C4-2B (cell line): ENCODE data around the gene AP3M1.

Experiments
- H3K27ac ChIP-seq: fragments of 450-650 bp; 2 replicates; pipeline ENCODE4 v1.5.1; 2017
- ZFX ChIP-seq: fragments of 450-650 bp; IDR thresholded peaks from 2 replicates; pipeline ENCODE4 v1.6.1; 2017
- TF ChIP-seq, protein P1 (sequence below): fragments of 450-650 bp; conservative IDR thresholded peaks from 2 replicates; pipeline ENCODE4 v1.5.1; 2017; ENCODE audit warnings: mild to moderate bottlenecking

Gene AP3M1

DNA sequence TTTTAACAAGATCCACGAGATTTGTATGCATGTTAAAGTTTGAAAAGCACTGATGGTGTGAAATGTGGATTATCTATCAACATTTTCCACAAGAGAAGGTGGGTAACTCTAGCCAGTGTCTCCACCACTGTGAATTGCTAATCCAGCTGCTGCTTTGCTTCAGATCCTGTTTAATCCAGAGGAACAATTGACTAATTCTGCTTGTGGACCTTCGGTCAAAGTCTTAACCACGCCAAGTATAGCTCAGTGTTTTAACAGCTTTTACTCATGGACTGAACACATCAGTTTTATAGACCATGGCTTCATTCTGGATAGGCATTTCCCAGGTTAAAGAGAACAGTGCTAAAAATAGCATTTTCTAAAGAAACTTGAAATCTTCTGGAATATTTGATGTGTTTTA, 23.9 kb upstream of the AP3M1 start:
- TF ChIP-seq, protein P1, sequence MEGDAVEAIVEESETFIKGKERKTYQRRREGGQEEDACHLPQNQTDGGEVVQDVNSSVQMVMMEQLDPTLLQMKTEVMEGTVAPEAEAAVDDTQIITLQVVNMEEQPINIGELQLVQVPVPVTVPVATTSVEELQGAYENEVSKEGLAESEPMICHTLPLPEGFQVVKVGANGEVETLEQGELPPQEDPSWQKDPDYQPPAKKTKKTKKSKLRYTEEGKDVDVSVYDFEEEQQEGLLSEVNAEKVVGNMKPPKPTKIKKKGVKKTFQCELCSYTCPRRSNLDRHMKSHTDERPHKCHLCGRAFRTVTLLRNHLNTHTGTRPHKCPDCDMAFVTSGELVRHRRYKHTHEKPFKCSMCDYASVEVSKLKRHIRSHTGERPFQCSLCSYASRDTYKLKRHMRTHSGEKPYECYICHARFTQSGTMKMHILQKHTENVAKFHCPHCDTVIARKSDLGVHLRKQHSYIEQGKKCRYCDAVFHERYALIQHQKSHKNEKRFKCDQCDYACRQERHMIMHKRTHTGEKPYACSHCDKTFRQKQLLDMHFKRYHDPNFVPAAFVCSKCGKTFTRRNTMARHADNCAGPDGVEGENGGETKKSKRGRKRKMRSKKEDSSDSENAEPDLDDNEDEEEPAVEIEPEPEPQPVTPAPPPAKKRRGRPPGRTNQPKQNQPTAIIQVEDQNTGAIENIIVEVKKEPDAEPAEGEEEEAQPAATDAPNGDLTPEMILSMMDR: no peak
- TF ChIP-seq ZFX: no peak
- H3K27ac ChIP-seq: no peak overlapping the region

DNA sequence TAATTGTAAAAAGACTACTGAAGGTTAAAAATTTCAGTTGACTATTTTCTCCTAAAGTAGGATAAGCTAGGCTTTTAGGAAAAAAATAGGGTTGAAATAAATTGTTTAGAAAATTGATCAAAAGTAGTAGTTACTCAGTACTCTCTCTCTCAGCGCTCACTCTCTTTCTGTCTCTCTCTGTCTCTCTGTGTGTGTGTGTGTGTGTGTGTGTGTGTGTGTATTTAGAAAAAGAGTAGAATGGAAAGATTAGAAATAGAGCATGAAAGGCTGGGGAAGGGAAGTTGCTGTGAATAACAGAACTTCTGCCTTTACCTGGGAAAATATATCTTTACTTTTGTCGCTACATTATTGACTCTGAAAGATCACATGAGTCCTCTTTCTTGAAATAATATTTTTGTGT, 21.0 kb upstream of the AP3M1 start:
- no peak overlapping the region for H3K27ac ChIP-seq
- TF ChIP-seq, protein P1: no peak
- no peak for TF ChIP-seq ZFX

DNA sequence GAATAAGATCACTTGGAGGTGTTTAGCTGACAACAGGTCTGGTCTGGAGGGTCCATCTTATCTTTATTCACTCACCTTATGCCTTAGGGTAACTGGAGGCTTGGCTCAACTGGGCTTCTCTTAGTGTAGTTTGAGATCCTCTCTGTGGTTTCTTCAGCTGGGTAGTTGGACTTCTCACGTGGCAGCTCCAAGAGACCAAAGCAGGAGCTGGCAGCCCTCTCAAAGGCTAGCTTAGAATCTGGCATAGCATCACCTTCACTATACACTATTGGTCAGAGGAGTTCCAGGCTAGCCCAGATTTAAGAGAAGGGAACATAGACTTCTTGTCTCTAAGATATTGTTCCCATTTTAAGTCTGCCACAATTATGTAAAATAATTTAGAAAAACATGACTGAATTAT, 16.8 kb upstream of the AP3M1 start:
- no peak overlapping the region for H3K27ac ChIP-seq

DNA sequence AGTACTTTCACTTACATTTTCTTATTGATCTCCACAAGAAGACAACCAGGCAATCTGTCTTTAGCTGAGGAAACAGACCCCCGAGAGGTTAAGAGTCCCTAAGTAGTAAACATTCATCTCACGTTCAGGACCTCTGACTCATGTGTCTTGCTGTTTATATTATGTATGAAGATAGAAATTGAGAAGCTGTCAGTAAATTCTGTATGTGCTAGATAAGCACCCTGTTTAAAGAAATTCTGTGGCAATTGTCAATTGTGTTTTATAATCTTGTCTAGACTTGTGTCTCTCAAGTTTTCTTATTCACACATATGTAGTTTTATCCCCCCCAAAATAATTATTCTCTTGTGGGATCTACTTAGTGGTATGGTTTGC, 14.9 kb upstream of the AP3M1 start:
- TF ChIP-seq, protein P1: no peak
- TF ChIP-seq ZFX: no peak

More for the DNA sequence above, 16.8 kb upstream of the AP3M1 start:
- no peak for TF ChIP-seq ZFX
- TF ChIP-seq, protein P1: no peak

DNA sequence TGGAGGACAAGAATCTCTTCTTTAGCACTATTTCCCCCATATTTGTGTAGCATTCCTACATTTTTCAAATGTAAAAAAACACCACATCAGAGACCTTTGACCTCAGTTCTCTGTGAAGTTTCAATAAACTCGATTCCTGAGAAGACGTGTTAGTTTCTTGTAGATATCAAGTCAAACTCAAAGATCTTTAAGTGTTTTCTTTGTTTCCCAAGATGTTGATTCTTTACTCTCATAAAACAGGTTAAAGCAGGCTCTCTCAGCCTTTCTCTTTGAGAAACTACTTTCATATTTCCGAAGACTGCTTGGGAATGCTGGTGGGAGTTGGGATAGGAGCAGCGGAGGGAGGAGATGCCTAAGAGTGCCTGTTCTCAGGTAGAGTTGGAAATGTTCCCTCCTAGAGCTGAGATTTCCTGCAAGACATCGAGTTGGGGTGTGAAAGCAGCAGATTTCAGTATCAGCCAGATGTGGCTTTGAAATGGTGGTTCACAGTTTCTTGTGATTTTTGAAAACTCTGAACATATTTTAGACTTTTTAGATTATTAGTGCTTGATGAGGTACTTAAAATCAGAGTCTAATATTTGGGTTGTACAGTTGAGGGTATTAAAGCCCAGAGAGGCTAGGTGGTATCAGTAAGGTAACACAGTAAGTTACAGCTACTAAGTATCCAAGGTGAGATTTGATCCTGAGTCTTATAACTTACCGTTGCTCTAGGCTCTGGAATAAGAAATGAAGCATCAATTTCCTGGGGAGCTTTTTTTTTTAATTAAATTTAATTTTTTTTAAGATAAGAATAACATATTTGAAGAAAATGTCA, 14.3 kb upstream of the AP3M1 start:
- TF ChIP-seq, protein P1: no peak
- TF ChIP-seq ZFX: no peak
- no peak overlapping the region for H3K27ac ChIP-seq

More for the DNA sequence above, 14.9 kb upstream of the AP3M1 start:
- H3K27ac ChIP-seq: no peak overlapping the region

DNA sequence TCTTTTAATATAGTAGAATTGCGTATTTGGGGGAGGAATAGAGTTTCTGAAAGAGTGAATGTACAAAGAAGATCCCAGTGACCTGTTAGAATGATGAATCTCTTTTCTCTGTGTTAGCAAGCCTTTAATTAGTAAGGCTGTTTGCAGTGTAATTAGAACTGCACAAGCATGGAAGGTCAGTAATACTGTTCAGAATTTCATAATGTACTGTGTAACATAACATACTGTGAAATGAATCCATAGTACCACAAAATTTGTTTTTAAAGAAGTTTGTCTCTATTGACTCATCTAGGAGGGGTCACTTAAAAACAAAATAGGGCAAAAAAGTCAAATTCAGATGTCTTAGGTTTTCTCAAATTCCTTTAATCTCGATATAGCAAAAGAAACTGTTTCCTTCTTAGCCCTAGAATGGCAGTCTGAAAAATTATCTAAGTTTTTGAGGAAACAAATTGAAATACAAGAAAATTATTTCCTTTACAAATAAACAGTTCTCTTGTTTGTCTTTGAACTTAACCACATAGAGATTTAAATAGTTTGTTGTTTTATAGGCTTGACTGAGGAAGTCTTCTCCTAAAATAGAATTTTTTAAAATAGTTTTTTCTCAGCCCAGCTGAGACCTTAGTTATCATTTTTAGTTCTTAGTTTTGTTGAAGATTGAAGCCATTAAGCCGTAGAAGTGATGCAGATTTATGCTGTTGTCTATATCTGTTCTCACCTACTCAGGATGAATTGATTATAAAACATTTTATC, 12.9 kb upstream of the AP3M1 start:
- TF ChIP-seq ZFX: no peak
- TF ChIP-seq, protein P1: no peak
- no peak overlapping the region for H3K27ac ChIP-seq

DNA sequence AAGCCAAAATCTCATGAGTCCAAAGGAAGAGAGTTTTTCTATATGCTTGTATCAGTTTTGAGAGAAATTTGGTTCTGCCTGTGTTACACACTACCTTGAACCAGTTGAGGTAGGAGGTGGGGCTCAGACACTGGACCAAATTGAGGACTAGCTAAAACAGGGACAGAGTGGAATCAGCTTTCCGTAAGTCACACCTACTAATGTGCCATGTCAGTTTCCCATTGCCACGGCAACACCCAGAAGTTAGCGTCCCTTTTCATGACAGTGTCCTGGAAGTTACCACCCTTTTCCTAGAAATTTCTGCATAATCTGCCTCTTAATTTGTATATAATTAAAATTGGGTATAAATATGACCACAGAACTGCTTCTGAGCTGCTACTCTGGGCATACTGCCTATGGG, 9.4 kb upstream of the AP3M1 start:
- TF ChIP-seq ZFX: no peak
- TF ChIP-seq, protein P1: no peak

More for the DNA sequence above, 9.4 kb upstream of the AP3M1 start:
- no peak overlapping the region for H3K27ac ChIP-seq
